GM10248 (cell line): ENCODE measurements around the gene COPZ1.
A peak's percentile ranks its signal among the peaks of the same experiment; 100 is the strongest.

ENCODE experiments used
- CTCF ChIA-PET: fragments of 300-600 bp; sonication (Branson Sonifier 250); formaldehyde crosslinking; extraction: SDS; loops from one replicate; lab custom pipeline; 2021; ENCODE audit warnings: antibody characterized with exemption; lab: Yijun Ruan, JAX
- POLR2A ChIA-PET: fragments of 350-650 bp; sonication (Branson Sonifier 250); formaldehyde crosslinking; extraction: SDS; loops from one replicate; lab custom pipeline; 2020; ENCODE audit warnings: antibody characterized with exemption; lab: Yijun Ruan, JAX
- DNase-seq: peaks from one replicate; pipeline ENCODE4 v3.0.0; 2012; ENCODE audit errors: extremely low spot score
- TF ChIP-seq, protein P1 (sequence below): IDR thresholded peaks from 2 replicates; pipeline ENCODE4 v1.5.1; 2012; ENCODE audit warnings: mild to moderate bottlenecking, low read depth; ENCODE audit errors: extremely low read depth, missing control alignments, control extremely low read depth

COPZ1 gene

DNA sequence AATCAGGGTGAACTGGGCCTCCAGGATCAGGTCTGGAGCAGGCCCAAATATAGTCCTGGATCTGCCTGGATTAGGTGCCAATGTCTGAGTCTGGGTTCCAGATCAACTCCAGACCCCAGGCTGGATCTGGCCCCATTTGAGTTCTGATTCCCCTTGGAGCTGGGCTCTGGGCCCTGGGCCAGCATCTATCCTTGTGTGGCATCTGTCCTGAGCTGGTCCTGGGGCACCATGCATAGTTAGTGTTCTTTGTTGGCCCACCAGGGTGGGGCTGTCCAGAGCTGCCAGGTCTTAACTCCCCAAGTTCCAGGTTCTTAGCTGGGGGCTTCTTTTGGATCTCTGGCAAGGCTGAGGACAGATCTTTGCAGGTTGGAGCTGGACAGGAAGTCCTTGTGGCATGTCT lies 70.6 kb downstream of the COPZ1 start:
- CTCF ChIA-PET: interaction anchor here (1.1 to 12.3 kb wide), 11 partner anchors 9 to 179 kb away, joined by 3 to 506 read pairs (median 17); partner anchors contain the start of genes ITGA5 and ZNF385A
- TF ChIP-seq, protein P1, sequence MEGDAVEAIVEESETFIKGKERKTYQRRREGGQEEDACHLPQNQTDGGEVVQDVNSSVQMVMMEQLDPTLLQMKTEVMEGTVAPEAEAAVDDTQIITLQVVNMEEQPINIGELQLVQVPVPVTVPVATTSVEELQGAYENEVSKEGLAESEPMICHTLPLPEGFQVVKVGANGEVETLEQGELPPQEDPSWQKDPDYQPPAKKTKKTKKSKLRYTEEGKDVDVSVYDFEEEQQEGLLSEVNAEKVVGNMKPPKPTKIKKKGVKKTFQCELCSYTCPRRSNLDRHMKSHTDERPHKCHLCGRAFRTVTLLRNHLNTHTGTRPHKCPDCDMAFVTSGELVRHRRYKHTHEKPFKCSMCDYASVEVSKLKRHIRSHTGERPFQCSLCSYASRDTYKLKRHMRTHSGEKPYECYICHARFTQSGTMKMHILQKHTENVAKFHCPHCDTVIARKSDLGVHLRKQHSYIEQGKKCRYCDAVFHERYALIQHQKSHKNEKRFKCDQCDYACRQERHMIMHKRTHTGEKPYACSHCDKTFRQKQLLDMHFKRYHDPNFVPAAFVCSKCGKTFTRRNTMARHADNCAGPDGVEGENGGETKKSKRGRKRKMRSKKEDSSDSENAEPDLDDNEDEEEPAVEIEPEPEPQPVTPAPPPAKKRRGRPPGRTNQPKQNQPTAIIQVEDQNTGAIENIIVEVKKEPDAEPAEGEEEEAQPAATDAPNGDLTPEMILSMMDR: no peak
- no peak for DNase-seq
- POLR2A ChIA-PET: no interaction called here

DNA sequence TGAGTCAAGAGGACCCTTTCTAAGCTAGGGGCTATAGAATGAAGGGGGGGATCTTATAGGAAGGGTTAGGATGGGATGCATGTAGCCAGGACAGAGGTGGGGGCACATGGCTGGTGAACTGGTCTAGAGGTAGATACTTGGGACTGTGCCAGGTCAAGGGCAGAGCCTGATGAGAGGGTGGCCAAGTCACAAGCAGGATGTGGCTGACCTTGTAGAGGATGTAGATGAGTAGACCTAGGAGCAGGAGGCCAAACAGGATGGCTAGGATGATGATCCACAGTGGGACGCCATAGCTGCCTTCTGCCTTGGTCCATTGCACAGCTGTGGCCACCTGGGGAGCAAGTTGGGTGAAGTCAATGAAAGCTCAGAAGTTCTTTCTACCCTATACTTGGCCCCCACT lies 72.2 kb downstream of the COPZ1 start:
- ChIA-PET POLR2A (no interaction called here), CTCF (interaction anchor here (1.4 to 12.3 kb wide), 8 partner anchors 8 to 100 kb away, joined by 3 to 506 read pairs (median 91); partner anchors contain the start of genes ITGA5, NCKAP1L and ZNF385A)
- no peak for DNase-seq
- TF ChIP-seq, protein P1: no peak

DNA sequence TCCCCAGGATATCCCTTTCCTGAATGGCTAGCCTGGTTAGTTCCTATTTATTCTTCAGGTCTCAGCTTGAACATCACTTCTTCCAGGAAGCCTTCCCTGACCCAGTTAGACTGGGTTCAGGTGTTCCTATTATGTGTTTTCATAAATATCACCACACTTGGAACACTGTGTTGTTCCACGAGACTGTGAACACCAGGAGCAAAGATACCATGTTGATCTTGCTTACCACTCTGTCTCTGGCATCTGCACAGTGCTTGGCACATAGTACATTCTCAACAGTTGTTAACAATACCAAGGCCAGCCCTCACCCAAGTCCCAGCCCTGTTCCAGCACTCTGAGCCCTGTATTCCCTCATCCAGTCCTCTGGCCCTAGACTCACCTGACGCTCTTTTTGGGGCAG lies 73.3 kb downstream of the COPZ1 start:
- TF ChIP-seq, protein P1: no peak
- ChIA-PET POLR2A (interaction anchor here (0.6 kb wide), 1 partner anchor 188 kb away, joined by 3 read pairs; no protein-coding TSS in a partner anchor), CTCF (interaction anchor here (1.0 to 12.3 kb wide), 16 partner anchors 8 to 190 kb away, joined by 3 to 506 read pairs (median 13); partner anchors contain the start of genes ITGA5, NCKAP1L and ZNF385A)
- DNase-seq: no peak

DNA sequence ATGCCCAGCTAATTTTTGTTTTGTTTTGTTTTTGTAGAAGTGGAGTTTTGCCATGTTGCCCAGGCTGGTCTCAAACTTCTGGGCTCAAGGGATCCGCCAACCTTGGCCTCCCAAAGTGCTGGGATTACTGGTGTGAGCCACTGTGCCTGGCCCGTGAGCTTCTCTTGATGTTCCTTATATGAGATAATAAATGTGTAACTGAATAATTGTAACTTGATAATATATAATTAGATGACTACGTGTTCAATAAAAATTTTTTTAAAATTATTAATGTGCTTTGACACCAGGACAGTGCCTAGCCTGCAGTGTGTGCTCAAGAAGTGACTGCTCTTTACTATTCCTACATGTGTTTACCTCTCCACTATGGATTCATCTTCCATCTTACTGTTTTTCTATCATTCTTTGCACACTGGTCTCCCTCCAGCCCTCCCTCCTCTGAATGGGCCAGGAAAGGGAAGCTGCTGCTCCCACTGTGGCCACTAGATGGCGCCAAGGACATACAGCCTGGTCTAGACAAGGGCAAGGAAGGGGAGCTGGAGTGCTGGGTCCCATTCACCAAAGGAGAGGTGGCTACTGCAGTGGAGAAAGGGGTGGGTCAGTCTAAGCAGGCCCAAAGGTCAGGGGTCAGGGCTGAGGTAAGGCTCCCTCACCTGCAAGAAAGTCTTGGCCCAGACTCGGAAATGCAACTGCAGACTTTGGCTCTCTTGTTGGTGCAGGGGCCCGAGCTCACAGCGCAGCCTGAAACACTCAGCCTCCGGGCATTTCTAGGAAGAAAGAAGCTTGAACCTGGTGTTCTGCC lies 74.3 kb downstream of the COPZ1 start:
- peak; percentile 84 for DNase-seq
- TF ChIP-seq, protein P1: peak; percentile 100
- CTCF ChIA-PET: interaction anchor here (0.6 to 12.3 kb wide), 60 partner anchors 9 to 890 kb away, joined by 3 to 506 read pairs (median 4); partner anchors contain the start of genes COPZ1, HNRNPA1, ITGA5 and NCKAP1L
- POLR2A ChIA-PET: interaction anchor here (1.1 kb wide), 1 partner anchor 119 kb away, joined by 3 read pairs; the partner anchor contains the start of gene HNRNPA1

DNA sequence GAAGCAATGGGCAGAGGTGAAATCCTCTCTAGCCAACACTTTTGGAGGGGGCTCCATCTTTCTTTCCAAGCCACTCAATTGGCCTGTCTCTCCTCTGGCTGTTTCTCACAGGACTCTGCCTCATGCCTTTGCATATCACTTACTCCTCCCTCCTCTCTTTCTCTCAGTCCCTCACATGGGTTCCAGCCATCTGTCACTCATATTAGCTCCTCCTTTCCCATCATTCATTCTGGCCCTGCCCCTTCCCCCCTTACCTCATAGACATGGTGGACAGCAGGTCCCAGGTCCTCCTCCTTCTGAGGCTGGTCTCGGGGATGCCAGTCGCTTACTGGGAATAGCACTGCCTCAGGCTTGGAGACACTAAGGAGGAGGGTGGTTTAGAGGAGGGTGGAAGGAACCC lies 76.2 kb downstream of the COPZ1 start:
- CTCF ChIA-PET: interaction anchor here (0.9 to 12.3 kb wide), 8 partner anchors 14 to 187 kb away, joined by 3 to 506 read pairs (median 91); partner anchors contain the start of genes ITGA5, NCKAP1L and ZNF385A
- POLR2A ChIA-PET: no interaction called here
- TF ChIP-seq, protein P1: no peak
- DNase-seq: no peak
